ENCODE data around the gene RAD23B.

DNA sequence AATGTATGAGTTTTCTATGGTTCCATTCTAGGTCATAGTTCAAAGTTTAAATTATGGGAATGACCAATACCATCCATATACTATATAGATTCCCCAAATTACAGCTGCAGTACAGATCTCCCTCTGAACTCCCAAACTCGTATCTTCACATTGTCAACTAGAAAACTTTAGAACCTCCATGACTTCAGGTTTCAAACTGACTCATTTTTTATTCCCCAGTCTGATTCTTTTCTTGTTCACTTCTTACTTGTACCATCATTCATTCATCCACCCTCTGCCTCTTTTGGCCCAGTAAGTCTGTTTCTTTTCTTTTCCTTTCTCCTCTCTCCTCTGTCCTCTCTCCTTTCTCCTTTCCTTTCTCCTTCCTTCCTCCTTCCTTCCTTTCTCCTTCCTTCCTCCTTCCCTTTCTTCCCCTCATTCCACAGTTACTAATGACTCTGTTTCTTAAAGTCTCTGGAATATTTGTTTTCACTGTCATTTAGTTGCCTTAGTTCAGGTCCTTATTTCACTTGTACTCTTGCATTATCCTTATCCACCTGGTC is 30.5 kb downstream of the RAD23B start:
- TF ChIP-seq, protein P1, sequence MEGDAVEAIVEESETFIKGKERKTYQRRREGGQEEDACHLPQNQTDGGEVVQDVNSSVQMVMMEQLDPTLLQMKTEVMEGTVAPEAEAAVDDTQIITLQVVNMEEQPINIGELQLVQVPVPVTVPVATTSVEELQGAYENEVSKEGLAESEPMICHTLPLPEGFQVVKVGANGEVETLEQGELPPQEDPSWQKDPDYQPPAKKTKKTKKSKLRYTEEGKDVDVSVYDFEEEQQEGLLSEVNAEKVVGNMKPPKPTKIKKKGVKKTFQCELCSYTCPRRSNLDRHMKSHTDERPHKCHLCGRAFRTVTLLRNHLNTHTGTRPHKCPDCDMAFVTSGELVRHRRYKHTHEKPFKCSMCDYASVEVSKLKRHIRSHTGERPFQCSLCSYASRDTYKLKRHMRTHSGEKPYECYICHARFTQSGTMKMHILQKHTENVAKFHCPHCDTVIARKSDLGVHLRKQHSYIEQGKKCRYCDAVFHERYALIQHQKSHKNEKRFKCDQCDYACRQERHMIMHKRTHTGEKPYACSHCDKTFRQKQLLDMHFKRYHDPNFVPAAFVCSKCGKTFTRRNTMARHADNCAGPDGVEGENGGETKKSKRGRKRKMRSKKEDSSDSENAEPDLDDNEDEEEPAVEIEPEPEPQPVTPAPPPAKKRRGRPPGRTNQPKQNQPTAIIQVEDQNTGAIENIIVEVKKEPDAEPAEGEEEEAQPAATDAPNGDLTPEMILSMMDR (IDR thresholded peaks at IDR 0.05): no peak
- TF ChIP-seq POLR2A (IDR thresholded peaks at IDR 0.05): no peak

Measured in Peyer's patch (tissue), 4 donors.